Neural crest cell (in vitro differentiated cells): ENCODE results near the gene VPS11. TPM values are rescaled to one million over a fixed set of nuclear protein-coding genes. Genes with fewer than 3 reads are reported as not detected.

Source experiments
- DNase-seq: peaks from one replicate; pipeline ENCODE4 v3.0.0; 2021; ENCODE audit warnings: low read depth, mixed read lengths, low spot score
- H3K27ac Mint-ChIP-seq: one replicate; pipeline ENCODE4 v1.8.0; 2021; ENCODE audit warnings: mild to moderate bottlenecking, mixed read lengths; ENCODE audit not compliant: unreplicated experiment
- H3K27me3 Mint-ChIP-seq: 2 replicates; pipeline ENCODE4 v1.8.0; 2021; ENCODE audit warnings: low read depth, mild to moderate bottlenecking, mixed read lengths
- H3K36me3 Mint-ChIP-seq: 2 replicates; pipeline ENCODE4 v1.8.0; 2021; ENCODE audit warnings: low read depth, mild to moderate bottlenecking, mixed read lengths
- H3K4me1 Mint-ChIP-seq: 2 replicates; pipeline ENCODE4 v1.8.0; 2021; ENCODE audit warnings: mixed read lengths
- H3K4me3 Mint-ChIP-seq: one replicate; pipeline ENCODE4 v1.8.0; 2021; ENCODE audit warnings: mild to moderate bottlenecking, mixed read lengths
- H3K9me3 Mint-ChIP-seq: 2 replicates; pipeline ENCODE4 v1.8.0; 2021; ENCODE audit warnings: mixed read lengths
- total RNA-seq: library from RNA; stranded (reverse); gene quantifications from 2 replicates; pipeline ENCODE4 v1.2.1, GENCODE V29; 2021
- TF ChIP-seq, protein P1 (sequence below): fragments of 200-600 bp; sonication (generic); conservative IDR thresholded peaks from 2 replicates; pipeline ENCODE4 v1.5.0; 2021; ENCODE audit warnings: antibody characterized with exemption, mild to moderate bottlenecking

Gene VPS11
- total RNA-seq, 1 donor from 2014 or later: 30.6 TPM

DNA sequence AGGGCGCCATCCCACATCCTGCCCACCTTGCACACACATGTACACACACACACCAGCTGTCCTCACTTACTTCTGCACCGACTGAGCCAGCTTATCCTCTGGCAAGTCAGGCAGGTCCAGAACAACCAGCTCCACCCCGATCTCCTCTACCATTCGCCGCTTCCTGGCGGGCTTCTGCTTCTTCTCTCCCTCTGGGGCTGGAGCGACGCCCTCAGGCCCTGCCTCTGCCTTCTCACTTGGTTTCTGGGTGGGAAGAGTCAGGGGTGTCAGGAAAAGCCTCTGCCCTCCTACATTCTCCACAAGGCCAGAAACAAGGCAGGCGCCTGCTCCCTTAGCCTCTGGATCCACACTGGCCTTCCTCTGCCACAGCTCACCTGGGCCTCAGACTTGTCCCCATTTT lies 19.0 kb upstream of the VPS11 start:
- Mint-ChIP-seq H3K4me3 (no peak overlapping the region), H3K9me3 (no peaks in the 10 kb centered on the region), H3K36me3 (peaks cover 26% of the 10 kb centered on the region), H3K27me3 (no peaks in the 10 kb centered on the region), H3K4me1 (no peaks in the 10 kb centered on the region), H3K27ac (no peak overlapping the region)
- TF ChIP-seq, protein P1, sequence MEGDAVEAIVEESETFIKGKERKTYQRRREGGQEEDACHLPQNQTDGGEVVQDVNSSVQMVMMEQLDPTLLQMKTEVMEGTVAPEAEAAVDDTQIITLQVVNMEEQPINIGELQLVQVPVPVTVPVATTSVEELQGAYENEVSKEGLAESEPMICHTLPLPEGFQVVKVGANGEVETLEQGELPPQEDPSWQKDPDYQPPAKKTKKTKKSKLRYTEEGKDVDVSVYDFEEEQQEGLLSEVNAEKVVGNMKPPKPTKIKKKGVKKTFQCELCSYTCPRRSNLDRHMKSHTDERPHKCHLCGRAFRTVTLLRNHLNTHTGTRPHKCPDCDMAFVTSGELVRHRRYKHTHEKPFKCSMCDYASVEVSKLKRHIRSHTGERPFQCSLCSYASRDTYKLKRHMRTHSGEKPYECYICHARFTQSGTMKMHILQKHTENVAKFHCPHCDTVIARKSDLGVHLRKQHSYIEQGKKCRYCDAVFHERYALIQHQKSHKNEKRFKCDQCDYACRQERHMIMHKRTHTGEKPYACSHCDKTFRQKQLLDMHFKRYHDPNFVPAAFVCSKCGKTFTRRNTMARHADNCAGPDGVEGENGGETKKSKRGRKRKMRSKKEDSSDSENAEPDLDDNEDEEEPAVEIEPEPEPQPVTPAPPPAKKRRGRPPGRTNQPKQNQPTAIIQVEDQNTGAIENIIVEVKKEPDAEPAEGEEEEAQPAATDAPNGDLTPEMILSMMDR: no peak
- DNase-seq: no peak

DNA sequence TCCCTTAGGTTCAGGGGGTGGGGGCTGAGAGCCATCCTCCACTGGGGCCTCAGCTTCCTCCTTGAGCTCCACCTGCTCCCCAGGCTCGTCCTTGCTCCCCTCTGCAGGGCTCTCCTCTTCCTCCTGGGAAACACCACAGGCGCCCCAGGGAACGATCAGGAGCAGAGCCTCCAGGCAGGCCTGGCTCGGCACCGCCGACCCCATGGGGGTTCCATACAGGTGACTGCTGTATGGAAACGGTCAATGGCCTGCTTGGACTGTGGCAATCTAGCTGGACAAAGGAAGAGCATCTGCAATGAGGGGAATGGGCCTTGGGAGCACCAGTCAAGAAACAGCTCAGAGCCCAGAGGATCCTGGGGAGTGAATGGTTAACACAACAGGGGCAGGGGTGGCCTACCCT lies 18.5 kb upstream of the VPS11 start:
- H3K36me3 Mint-ChIP-seq: peaks cover 26% of the 10 kb centered on the region
- no peaks in the 10 kb centered on the region for H3K4me1 Mint-ChIP-seq
- no peak overlapping the region for H3K4me3 Mint-ChIP-seq
- no peak overlapping the region for H3K27ac Mint-ChIP-seq
- H3K9me3 Mint-ChIP-seq: no peaks in the 10 kb centered on the region
- DNase-seq: no peak
- TF ChIP-seq, protein P1: no peak
- no peaks in the 10 kb centered on the region for H3K27me3 Mint-ChIP-seq

GRCh38 chr11:119051440-119052162 lies 16.0 kb upstream of the VPS11 start:
- peaks cover 24% of the 10 kb centered on the region for H3K36me3 Mint-ChIP-seq
- H3K27ac Mint-ChIP-seq: no peak overlapping the region
- H3K4me1 Mint-ChIP-seq: peaks cover 14% of the 10 kb centered on the region
- TF ChIP-seq, protein P1: no peak
- no peaks in the 10 kb centered on the region for H3K27me3 Mint-ChIP-seq
- no peaks in the 10 kb centered on the region for H3K9me3 Mint-ChIP-seq
- H3K4me3 Mint-ChIP-seq: peak overlapping the region; percentile 34
- no peak for DNase-seq

- no peak overlapping the region for H3K27ac Mint-ChIP-seq
- peaks cover 23% of the 10 kb centered on the region for H3K36me3 Mint-ChIP-seq
- no peak for DNase-seq
- TF ChIP-seq, protein P1: no peak
- no peaks in the 10 kb centered on the region for H3K27me3 Mint-ChIP-seq
- no peak overlapping the region for H3K4me3 Mint-ChIP-seq
- H3K4me1 Mint-ChIP-seq: peaks cover 14% of the 10 kb centered on the region
- H3K9me3 Mint-ChIP-seq: no peaks in the 10 kb centered on the region
These were observed 15.3 kb upstream of the VPS11 start for GRCh38 chr11:119052163-119052814.

DNA sequence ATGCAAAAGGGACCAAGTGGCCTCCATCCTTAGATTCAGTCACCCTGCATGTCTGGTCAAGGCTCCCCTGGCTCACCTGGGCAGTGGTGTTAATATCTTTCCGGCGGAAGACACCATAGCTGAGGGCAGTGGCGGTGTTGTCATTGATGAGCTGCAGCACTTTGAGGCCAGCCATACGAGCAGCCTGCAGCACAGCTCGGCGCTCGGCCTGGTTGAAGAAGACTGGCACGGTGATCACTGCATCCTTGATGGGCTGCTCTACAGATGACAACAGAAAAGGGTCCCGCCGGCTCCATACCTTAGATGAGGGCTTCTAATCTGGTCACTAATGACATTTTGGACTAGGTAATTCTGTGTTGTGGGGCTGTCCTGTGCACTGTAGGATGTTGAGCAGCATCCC lies 13.2 kb upstream of the VPS11 start:
- TF ChIP-seq, protein P1: no peak
- Mint-ChIP-seq H3K4me3 (peak overlapping the region; percentile 79), H3K27me3 (no peaks in the 10 kb centered on the region), H3K36me3 (peaks cover 19% of the 10 kb centered on the region), H3K27ac (peak overlapping the region; percentile 67), H3K9me3 (no peaks in the 10 kb centered on the region), H3K4me1 (peaks cover 26% of the 10 kb centered on the region)
- no peak for DNase-seq
